Stimulated activated naive CD8-positive, alpha-beta T cell treated with anti-CD3 and anti-CD28 coated beads, Interleukin-15, Interleukin-2, amounts not matched to agents 100 U/mL and 50 U/mL, for 24 hours (primary cell): ENCODE measurements around the gene CCPG1.

Experiments used
- ATAC-seq: fragments of 150-1000 bp; cut with Tn5 transposase; one replicate; pipeline ENCODE4 v1.10.0; 2021
- DNase-seq: peaks from one replicate; pipeline ENCODE4 v3.0.0; 2021

The CCPG1 gene

DNA sequence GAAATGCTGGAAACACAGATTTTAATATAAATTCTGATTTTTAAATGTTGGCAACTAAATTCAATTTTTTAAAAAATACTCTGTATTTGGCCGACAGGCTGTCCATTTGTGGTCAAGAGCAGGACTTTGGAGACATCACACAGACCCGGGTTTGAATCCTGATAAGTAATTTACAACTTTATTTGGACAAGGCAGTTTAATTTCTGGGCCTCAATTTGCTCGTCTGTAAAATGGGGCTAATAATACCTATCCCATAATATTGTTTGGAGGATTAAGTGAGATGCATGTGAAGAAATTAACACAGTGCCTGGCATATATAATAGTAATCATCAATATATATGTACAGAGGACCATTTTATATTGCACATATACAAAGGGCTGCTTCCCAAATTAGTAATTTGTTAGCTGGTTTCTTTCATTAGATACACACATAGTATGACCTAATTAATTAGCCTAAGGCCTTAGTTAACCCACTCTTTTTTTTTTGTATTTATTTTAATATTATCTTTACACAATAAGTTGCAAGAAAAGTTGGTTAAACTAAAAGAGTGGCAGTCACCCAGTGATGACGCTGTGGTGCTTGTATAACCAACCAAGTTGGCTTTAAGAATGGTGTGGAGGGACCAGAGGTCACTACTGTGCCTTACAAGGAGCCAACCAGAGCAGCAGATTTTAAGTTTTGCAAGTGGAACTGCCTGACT lies 88.5 kb downstream of the CCPG1 start:
- no peak for DNase-seq
- no peak for ATAC-seq

DNA sequence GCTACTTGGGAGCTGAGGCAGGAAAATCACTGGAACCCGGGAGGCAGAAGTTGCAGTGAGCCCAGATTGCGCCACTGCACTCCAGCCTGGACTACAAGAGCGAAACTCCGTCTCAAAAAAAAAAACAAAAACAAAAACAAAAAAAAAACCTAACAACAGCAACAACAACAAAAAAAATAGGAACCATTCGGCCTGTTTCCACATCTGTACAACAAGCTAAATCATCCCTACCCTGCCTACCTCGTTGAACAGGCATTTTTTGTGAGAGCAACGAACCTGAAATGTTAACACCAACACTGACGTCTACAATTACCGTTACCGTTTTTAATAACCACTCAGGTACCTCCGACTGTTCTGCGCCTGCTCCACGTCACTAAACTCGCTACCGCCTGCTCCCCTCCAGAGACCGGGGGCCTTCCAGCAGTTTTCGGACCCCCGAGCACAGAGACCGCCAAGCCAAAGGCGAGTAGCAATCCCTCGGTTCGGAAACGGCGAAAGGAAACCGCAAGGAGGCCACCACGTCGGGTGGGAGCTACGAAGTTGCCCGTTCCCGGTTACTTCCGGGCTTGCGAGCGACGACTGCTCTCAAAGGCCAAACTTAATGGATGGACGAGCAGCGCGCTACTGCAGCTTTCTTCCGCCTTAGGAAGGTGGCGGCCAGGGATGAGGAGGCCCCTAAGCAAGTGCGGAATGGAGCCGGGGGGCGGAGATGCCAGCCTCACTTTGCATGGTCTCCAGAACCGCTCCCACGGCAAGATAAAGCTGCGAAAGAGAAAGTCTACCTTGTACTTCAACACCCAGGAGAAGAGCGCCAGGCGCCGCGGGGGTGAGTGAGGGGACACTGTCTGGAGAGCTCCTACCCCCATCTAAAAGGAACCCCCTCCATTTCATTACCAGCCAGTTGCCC lies 89.3 kb downstream of the CCPG1 start, which contains the start of the genes PIGB and PIGBOS1:
Gene PIGB, plus strand, starts transcription at position 635 of the 907 bp plus-strand sequence. Its CDS starts 29 bp downstream, at position 664.
Gene PIGBOS1, minus strand, starts transcription at position 536 of the 907 bp plus-strand sequence. CDS start 1,331 bp downstream, outside the sequence.
- peak; percentile 93 for ATAC-seq
- DNase-seq: peak; percentile 80
